ENCODE measurements around the gene MT2A.
"Not testable (repeated sequence)": the region's sequence is repeated elsewhere in the genome, so short reads cannot be mapped to it uniquely, and the experiment has no call there.

The MT2A gene

DNA sequence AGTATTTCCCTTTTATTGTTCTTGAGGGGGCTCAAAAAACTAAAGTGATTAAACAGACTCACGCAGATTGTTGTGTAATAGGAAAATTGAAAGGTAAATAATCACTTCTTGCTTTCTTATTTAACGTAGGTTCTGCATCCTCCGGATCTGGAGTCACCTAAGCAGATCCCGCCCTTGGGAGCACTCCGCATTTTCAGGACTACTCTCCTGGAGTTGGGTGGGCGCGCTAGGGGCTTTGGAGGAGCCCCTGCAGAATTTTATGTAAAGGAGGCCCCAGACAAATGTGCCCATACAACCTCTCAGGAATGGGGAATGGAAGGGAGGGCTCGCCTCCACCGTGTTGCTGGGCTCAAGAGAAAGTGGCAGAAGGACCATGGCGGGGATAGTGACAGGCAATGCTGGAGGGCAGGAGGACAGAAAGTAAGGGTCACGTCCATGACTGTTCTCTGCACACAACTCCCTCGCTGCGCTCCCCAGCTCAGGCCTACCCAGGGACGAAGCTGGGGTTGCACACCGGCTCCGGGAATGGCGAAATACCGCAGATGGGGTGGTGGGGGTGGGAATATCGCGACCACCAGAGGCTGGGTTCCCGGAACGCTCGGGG, 8.3 kb downstream of the MT2A start:
- no peak overlapping the region for H3K4me3 ChIP-seq (ENCODE audit: low read length)
- DNase-seq (ENCODE audit: low read depth, low spot score): no peak

DNA sequence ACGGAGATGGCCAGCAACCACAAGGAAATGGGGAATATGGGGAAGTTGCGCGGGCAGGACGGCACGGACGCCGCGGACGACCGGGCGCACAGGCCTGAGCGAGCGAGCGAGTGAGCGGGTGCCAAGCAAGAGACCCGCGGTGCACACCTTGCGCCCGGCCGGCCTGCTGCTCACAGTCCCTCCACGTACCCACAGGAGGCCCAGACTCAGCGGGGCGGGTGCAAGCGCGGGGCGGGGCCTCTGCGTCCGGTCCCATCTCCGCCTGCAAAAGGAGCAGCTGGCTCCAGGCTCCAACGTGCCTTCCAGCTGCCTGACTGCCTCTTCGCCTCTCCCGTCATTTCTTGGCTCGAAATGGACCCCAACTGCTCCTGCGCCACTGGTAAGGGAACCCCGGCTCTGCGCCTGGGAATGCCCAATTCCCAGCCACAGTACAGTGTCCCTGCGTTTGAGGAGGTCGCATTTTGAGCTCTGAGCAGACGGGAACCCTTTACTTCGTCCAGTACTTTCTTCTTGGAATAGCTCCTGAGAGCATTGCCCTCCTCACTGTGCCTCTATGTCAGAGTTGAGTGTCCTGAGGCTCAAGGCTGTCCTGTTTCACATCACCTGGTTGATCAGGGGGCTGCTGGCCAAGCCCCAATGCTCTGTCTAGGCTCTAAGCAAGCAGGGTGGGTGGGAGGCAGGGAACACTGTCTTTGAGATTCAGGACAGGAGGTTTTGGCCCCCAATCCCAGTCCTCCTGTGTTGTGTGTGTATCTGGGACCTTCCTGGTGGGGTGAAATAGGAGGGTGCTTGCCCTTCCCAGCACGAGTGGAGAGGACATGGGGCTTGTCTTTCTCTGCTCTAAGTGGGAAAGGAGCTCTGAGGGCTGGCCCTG, 9.1 kb downstream of the MT2A start:
- DNase-seq (ENCODE audit: low read depth, low spot score): no peak
- no peak overlapping the region for H3K4me3 ChIP-seq (ENCODE audit: low read length)

DNA sequence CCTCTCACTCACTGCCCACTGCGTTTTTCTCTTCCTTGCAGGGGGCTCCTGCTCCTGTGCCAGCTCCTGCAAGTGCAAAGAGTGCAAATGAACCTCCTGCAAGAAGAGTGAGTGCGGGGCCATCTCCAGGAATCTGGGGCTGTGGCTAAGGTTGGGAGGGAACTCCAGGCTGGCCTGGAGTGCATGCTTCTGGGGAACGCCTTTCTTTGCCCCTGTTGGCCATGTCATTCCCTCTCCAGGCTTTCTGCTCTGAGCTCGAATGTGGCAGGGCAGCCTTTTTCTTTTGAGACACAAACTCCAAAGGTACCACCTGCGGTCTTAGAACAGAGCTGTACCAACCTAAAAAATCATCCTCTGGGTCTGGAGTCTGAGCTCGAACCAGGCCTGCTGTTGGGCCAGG, 9.8 kb downstream of the MT2A start:
- H3K4me3 ChIP-seq (ENCODE audit: low read length): no peak overlapping the region
- no peak for DNase-seq (ENCODE audit: low read depth, low spot score)

DNA sequence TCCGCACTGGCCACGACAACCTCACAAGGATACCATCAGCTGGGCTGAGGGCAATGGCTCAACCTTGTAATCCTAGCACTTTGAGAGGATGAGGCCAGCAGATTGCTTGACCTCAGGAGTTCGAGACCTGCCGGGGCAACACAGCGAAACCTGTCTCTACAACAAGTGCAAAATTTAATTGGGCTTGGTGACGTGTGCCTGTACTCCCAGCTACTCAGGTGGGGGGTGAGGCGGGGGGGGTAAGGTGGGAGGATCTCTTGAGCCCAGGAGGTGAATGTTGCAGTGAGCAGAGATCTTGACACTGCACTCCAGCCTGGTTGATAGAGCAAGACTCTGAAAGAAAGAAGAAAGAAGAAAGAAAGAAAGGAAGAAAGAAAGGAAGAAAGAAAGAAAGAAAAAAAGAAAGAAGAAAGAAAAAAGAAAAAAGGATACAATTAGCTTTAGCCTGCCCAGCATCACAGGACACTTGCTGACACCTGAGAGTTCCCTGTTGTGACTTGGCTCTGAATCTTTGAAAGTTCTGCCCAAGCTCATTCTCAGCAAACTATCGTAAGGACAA, 12.0 kb downstream of the MT2A start:
- DNase-seq (ENCODE audit: low read depth, low spot score): no peak
- no peak overlapping the region for H3K4me3 ChIP-seq (ENCODE audit: low read length)

DNA sequence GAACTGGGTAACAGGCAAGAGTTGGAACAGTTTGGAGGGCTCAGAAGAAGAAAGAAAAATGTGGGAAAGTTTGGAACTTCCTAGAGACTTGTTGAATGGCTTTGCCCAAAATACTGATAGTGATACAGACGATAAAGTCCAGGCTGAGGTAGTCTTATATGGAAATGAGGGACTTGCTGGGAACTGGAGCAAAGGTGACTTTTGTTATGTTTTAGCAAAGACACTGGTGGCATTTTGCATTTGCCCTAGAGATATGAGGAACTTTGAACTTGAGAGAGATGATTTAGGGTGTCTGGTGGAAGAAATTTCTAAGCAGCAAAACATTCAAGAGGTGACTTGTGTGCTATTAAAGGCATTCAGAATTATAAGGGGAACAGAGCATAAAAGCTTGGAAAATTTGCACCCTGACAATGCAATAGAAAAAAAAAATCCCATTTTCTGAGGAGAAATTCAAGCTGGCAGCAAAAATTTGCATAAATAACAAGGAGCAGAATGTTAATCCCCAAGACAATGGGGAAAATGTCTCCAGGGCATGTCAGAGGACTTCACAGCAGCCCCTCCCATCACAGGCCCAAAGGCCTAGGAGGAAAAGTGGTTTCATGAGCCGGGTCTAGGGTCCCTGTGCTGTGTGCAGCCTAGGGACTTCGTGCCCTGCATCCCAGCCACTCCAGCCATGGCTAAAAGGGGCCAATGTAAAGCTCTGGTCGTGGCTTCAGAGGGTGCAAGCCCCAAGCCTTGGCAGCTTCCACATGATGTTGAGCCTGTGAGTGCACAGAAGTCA, 13.5 kb downstream of the MT2A start:
- H3K4me3 ChIP-seq (ENCODE audit: low read length): not testable (repeated sequence)

DNA sequence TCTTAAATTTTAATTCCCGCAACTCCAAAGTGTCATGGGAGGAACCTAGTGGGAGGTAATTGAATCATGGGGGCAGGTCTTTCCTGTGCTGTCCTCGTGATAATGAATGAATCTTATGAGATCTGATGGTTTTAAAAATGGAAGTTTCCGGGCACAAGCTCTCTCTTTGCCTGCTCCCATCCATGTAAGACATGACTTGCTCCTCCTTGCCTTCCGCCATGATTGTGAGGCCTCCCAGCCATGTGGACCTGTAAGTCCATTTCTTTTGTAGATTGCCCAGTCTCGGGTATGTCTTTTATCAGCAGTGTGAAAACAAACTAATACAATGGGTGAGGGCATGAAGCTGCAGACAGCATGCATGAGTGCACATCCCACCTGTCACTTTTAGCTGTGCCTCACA, 14.8 kb downstream of the MT2A start:
- DNase-seq (ENCODE audit: low read depth, low spot score); H3K4me3 ChIP-seq (ENCODE audit: low read length): not testable (repeated sequence)

More for the DNA sequence above, 13.5 kb downstream of the MT2A start:
- not testable (repeated sequence) for DNase-seq (ENCODE audit: low read depth, low spot score)

DNA sequence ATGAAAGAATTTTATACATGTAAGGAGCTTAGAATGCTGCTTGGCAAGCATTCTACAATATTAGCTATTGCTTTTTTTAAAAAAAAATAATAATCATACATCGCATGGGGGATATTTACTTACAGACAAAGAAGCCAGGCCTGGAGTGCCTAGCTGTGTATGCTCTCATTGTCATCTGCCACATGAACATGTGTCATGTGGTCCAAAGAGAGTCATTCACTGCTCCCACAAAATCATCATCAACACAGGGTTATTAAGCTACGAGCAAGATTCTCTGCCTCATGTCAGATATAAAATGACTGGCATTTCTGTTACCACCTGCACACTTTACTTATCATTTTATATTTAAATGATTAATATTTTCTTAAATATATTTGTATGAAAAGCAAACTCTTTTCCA, 15.3 kb downstream of the MT2A start:
- H3K4me3 ChIP-seq (ENCODE audit: low read length): no peak overlapping the region
- no peak for DNase-seq (ENCODE audit: low read depth, low spot score)

DNA sequence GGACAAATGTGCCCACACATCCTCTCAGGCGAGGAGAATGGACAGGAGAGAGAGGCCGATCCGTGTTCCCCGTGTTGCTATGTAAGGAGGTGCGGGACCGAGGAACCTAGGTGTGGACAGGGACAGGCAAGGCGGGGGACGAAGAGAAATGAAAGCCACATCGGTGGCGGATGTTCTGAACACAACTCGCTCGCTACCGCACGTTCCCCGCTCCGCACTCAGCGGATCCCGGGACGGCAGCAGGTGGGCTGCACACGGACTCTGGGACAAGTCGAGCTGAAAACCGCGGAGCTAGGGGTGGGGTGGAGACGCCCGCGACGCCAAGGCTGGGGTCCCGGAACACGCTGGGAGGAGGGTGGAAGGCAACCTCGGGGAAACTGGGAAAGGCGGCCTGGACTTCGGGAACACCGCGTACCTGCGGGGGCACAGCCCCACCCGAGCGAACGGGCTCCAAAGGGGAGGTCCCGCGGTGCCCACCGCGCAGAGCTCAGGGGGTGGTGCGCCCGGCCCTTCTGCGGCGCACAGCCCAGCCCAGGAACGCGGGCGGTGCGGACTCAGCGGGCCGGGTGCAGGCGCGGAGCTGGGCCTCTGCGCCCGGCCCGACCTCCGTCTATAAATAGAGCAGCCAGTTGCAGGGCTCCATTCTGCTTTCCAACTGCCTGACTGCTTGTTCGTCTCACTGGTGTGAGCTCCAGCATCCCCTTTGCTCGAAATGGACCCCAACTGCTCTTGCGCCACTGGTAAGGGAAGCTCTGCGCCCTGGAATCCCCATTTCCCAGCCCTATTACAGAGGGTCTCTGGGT, 17.0 kb downstream of the MT2A start, which contains the start of gene MT1E:
TSS of gene MT1E (plus strand) at position 642 of the 803 bp plus-strand sequence. CDS start at position 713, 71 bp downstream.
- no peak for DNase-seq (ENCODE audit: low read depth, low spot score)
- peak within 1 kb of the TSS; percentile 13 for H3K4me3 ChIP-seq (ENCODE audit: low read length)

DNA sequence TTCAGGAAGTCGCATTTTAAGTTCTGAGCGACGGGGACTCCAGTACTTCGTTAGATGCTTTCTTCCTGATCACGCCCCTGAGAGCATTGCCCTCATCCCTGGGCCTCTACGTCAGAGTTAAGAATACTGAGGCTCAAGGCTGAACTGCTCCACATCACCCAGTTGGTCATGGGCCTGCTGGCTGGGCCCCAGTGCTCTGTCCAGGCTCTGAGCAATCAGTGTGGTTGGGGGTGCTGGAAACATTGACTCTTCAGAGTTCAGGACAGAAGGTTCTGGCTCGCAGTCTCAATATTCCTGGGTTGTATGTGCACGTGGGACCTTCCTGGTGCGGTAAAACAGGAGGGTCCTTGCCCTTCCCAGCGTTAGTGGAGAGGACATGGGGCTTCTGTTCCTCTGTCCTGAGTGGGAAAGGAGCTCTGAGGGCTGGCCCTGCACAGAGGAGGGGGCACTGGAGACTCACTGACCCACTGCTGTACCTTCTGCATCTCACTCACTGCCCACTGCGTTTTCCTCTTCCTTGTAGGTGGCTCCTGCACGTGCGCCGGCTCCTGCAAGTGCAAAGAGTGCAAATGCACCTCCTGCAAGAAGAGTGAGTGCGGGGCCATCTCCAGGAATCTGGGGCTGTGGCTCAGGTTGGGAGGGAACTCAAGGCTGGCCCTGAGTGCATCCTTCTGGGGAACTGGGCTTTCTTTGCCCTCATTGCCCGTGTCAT, 17.7 kb downstream of the MT2A start:
- no peak for DNase-seq (ENCODE audit: low read depth, low spot score)
- peak overlapping the region; percentile 13 for H3K4me3 ChIP-seq (ENCODE audit: low read length)

DNA sequence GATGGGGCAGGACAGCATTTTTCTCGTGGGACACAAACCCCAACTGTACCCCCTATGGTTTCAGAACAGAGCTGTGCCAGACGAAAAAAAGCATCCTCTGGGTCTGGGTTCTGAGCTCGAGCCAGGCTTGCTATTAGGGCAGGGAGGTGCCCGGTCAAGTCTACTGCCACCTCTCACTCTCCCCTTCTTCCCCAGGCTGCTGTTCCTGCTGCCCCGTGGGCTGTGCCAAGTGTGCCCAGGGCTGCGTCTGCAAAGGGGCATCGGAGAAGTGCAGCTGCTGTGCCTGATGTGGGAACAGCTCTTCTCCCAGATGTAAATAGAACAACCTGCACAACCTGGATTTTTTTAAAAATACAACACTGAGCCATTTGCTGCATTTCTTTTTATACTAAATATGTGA, 18.3 kb downstream of the MT2A start:
- no peak for DNase-seq (ENCODE audit: low read depth, low spot score)

DNA sequence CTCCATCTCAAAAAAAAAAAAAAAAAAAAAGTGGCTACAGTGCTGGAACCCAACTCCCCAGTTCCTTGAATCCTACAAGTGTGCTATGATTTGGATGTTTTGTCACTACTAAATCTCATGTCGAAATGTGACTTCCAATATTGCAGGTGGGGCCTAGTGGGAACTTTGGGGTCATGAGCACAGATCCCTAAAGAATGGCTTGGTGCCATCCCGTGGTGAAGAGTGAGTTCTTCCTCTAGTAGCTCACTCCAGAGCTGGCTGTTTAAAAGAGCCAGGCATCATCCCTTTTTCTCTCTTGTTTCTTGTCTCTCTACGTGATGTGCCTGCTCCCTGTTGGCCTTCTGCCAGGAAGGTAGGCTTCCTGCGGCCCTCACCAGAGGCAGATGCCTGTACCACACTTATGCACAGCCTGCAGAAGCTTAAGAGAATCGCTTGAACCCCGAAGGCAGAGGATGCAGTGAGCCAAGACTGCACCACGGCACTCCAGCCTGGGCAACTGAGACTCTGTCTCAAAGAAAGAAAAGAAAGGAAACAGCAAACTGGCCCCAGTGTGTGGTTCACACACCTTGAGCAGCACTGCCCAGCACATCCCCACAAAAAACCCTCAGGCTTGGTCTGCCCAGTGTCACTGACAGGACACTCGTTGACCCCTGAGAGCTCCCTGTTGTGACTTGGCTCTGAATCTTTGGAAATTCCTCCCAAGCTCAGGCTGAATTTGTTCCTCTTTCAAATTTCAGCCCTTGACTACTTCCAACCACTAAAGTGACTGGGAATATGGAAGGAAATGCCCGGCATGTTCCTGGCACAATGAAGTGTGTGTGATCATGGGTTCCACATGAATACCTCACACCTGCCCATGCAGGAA, 20.3 kb downstream of the MT2A start:
- no peak for DNase-seq (ENCODE audit: low read depth, low spot score)
- H3K4me3 ChIP-seq (ENCODE audit: low read length): no peak overlapping the region

More for the DNA sequence above, 18.3 kb downstream of the MT2A start:
- no peak overlapping the region for H3K4me3 ChIP-seq (ENCODE audit: low read length)

DNA sequence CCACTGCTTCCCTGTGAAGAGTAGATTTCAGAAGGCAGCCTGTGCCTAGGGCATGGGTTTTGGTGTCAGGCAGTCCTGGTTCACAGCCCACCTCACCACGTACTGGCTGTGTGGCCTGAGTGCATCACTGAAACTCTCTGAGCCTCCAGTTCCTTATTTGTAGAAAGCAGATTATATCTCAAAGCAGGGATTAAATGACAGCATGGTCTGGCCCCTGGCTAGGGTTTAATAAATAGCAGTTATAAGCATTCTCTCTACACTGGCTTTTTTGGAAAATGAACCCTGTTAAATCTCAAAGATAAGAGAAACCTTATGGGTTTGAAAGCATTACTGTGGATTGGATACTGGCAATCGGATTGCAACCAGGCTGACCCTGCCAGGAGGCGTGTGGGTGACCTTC, 21.1 kb downstream of the MT2A start:
- no peak overlapping the region for H3K4me3 ChIP-seq (ENCODE audit: low read length)
- no peak for DNase-seq (ENCODE audit: low read depth, low spot score)

DNA sequence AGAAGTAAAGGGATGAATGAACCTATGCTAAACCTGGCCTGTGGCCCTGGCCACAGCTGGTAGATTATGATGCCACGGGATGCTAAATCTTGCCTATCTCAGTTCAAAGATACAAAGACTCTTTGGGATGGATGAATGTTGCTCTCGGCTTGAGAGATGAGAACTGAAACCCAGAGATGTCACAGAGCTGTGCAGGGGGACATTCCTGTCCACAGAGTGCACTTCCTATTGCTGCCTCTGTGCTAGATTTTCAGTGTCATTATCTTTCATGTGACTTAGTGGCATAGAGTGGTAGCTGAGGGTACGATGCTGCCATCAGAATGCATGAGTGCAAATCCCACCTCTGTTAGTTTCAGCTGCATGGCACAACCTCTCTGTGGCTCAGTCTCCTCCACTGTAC, 21.8 kb downstream of the MT2A start:
- DNase-seq (ENCODE audit: low read depth, low spot score): no peak

DNA sequence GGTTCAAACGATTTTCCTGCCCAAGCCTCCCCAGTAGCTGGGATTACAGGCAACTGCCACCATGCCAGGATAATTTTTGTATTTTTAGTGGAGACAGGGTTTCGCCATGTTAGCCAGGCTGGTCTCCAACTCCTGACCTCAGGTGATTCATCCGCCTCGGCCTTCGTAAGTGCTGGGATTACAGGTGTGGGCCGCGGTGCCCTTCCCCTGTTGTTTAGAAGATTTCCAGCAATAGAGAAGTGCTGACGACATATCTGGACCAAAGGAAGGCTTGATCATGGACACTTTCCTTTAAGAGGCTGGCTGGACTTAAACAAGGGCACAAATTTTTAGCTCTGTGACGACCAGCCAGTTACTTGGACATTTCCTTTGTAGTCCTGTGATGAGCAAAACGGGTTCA, 22.8 kb downstream of the MT2A start:
- no peak overlapping the region for H3K4me3 ChIP-seq (ENCODE audit: low read length)
- no peak for DNase-seq (ENCODE audit: low read depth, low spot score)

More for the DNA sequence above, 21.8 kb downstream of the MT2A start:
- no peak overlapping the region for H3K4me3 ChIP-seq (ENCODE audit: low read length)

DNA sequence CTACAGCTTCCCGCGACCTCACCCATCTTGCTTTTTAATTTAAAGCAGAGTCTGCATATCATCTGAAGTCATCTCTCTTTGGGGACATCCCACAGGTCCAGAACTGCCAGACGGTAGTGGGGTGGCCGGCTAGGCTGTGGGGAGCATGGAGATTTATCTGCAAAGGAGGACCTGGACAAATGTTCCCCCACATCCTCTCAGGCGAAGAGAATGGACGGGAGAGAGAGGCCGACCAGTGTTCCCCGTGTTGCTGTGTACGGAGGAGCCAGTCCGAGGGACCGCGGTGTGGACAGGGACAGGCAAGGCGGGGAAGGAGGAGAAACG, 23.4 kb downstream of the MT2A start:
- no peak for DNase-seq (ENCODE audit: low read depth, low spot score)
- no peak overlapping the region for H3K4me3 ChIP-seq (ENCODE audit: low read length)

DNA sequence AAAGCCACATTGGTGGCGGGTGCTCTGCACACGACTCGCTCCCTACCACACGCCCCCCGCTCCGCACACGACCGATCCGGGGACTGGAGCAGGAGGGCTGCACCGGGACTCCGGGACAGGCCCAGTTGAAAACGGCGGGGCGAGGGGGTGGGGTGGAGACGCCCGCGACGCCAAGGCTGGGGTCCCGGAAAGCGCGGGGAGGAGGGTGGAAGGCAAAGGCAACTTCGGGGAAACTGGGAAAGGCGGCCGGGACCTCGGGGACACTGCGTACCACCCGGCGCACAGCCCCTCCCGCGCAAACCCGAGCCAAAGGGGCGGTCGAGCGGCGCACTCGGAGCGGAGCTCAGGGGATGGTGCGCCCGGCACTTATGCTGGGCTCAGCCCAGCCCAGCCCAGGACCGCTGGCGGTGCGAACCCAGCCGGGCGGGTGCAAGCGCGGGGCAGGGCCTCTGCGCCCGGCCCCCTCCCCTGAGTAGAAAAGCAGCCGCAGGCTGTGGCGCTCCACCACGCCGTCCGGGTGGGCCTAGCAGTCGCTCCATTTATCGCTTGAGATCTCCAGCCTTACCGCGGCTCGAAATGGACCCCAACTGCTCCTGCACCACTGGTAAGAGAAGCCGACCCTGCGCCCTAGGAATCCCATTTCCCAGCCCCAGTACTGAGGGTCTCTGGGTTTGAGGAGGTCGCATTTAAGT, 23.9 kb downstream of the MT2A start, which contains the start of gene MT1M:
TSS of gene MT1M (plus strand) at position 504 of the 692 bp plus-strand sequence. CDS start at position 577, 73 bp downstream.
- no peak for DNase-seq (ENCODE audit: low read depth, low spot score)
- no peak within 1 kb of the TSS for H3K4me3 ChIP-seq (ENCODE audit: low read length)

Measured in Jurkat, Clone E6-1 (cell line).